Loucy (cell line): ENCODE data around the gene FAM53A.

ENCODE experiments used
- H2AFZ ChIP-seq: fragments of 200-600 bp; sonication (generic); 2 replicates; pipeline ENCODE4 v1.6.0; 2016; ENCODE audit warnings: antibody characterized with exemption, mild to moderate bottlenecking, low read length, moderate library complexity
- H3F3A ChIP-seq: fragments of 200-600 bp; 2 replicates; pipeline ENCODE4 v1.6.0; 2016; ENCODE audit warnings: antibody characterized with exemption, low read depth, mild to moderate bottlenecking
- H3K27me3 ChIP-seq: fragments of 200-600 bp; sonication (generic); 2 replicates; pipeline ENCODE4 v1.6.1; 2014; ENCODE audit warnings: low read length, mild to moderate bottlenecking; ENCODE audit not compliant: insufficient read depth, poor library complexity, severe bottlenecking
- H3K36me3 ChIP-seq: fragments of 200-600 bp; sonication (generic); 2 replicates; pipeline ENCODE4 v1.6.1; 2016; ENCODE audit warnings: low read length; ENCODE audit not compliant: insufficient read depth
- H3K4me1 ChIP-seq: fragments of 200-600 bp; sonication (generic); 2 replicates; pipeline ENCODE4 v1.5.1; 2014; ENCODE audit warnings: low read length, mild to moderate bottlenecking; ENCODE audit not compliant: insufficient read depth, poor library complexity, severe bottlenecking
- H3K4me2 ChIP-seq: fragments of 200-600 bp; sonication (generic); 2 replicates; pipeline ENCODE4 v1.6.0; 2014; ENCODE audit warnings: antibody characterized with exemption, low read length, low read depth, mild to moderate bottlenecking; ENCODE audit not compliant: poor library complexity, severe bottlenecking
- H3K4me3 ChIP-seq: fragments of 200-600 bp; sonication (generic); 2 replicates; pipeline ENCODE4 v1.5.1; 2014; ENCODE audit warnings: low read length, mild to moderate bottlenecking, mixed read lengths; ENCODE audit not compliant: poor library complexity, severe bottlenecking
- H3K79me2 ChIP-seq: fragments of 200-600 bp; sonication (generic); 2 replicates; pipeline ENCODE4 v1.6.1; 2014; ENCODE audit warnings: low read length; ENCODE audit not compliant: insufficient read depth
- H3K9ac ChIP-seq: fragments of 200-600 bp; sonication (generic); 2 replicates; pipeline ENCODE4 v1.6.0; 2014; ENCODE audit warnings: mild to moderate bottlenecking, low read depth, low read length, moderate library complexity; ENCODE audit not compliant: poor library complexity, severe bottlenecking
- H3K9me2 ChIP-seq: fragments of 200-600 bp; sonication (generic); replicated peaks from 2 replicates; pipeline ENCODE4 v1.6.1; 2016; ENCODE audit warnings: low read depth, low read length, mixed read lengths
- H3K9me3 ChIP-seq: fragments of 200-600 bp; sonication (generic); 2 replicates; pipeline ENCODE4 v1.6.1; 2014; ENCODE audit warnings: mild to moderate bottlenecking, antibody characterized with exemption, low read length, low read depth; ENCODE audit not compliant: insufficient read depth
- H4K20me1 ChIP-seq: fragments of 200-600 bp; sonication (generic); 2 replicates; pipeline ENCODE4 v1.6.0; 2014; ENCODE audit warnings: antibody characterized with exemption, low read length, mild to moderate bottlenecking; ENCODE audit not compliant: insufficient read depth, poor library complexity, severe bottlenecking
- CTCF ChIP-seq: fragments of 200-600 bp; sonication (generic); conservative IDR thresholded peaks from 2 replicates; pipeline ENCODE4 v1.5.1; 2014; ENCODE audit warnings: mild to moderate bottlenecking, antibody characterized with exemption, low read length
- EZH2phosphoT487 ChIP-seq: fragments of 200-600 bp; IDR thresholded peaks from 2 replicates; pipeline ENCODE4 v1.6.1; 2018; ENCODE audit warnings: antibody characterized with exemption, mild to moderate bottlenecking, moderate library complexity, borderline replicate concordance

Gene FAM53A

GRCh38 chr4:1591107-1591506 is 93.0 kb downstream of the FAM53A start:
- Histone ChIP-seq H3K27me3 (no peaks in the 10 kb centered on the region), H2AFZ (no peak overlapping the region), H3K79me2 (no peaks in the 10 kb centered on the region)

GRCh38 chr4:1590244-1590643 is 93.9 kb downstream of the FAM53A start:
- peaks cover 12% of the 10 kb centered on the region for H3K9me3 ChIP-seq
- no peaks in the 10 kb centered on the region for H3K27me3 ChIP-seq
- no peak overlapping the region for H3K9ac ChIP-seq
- H3K79me2 ChIP-seq: no peaks in the 10 kb centered on the region
- no peaks in the 10 kb centered on the region for H3K4me1 ChIP-seq
- H3K4me3 ChIP-seq: no peak overlapping the region
- H3K36me3 ChIP-seq: no peaks in the 10 kb centered on the region
- no peaks in the 10 kb centered on the region for H3F3A ChIP-seq
- no peaks in the 10 kb centered on the region for H4K20me1 ChIP-seq
- TF ChIP-seq CTCF (no peak), EZH2phosphoT487 (no peak)
- no peaks in the 10 kb centered on the region for H3K9me2 ChIP-seq
- H3K4me2 ChIP-seq: no peak overlapping the region
- H2AFZ ChIP-seq: no peak overlapping the region

More at GRCh38 chr4:1591107-1591506, 93.0 kb downstream of the FAM53A start:
- TF ChIP-seq EZH2phosphoT487: no peak
- TF ChIP-seq CTCF: no peak
- Histone ChIP-seq H3K4me2 (no peak overlapping the region), H3K9ac (no peak overlapping the region), H4K20me1 (no peaks in the 10 kb centered on the region), H3K36me3 (no peaks in the 10 kb centered on the region), H3F3A (no peaks in the 10 kb centered on the region), H3K9me2 (no peaks in the 10 kb centered on the region), H3K4me1 (no peaks in the 10 kb centered on the region), H3K4me3 (no peak overlapping the region), H3K9me3 (peaks cover 12% of the 10 kb centered on the region)
